NCI-H510A treated with DMSO at 0.1 percent for 48 hours (cell line): Measurements from ENCODE around the gene TSPO.
"Not testable (repeated sequence)": the region's sequence is repeated elsewhere in the genome, so short reads cannot be mapped to it uniquely, and the experiment has no call there.

ENCODE experiments used
- DNase-seq: peaks from one replicate; lab custom pipeline; 2025; lab: John Stamatoyannopoulos, UW

The TSPO gene

DNA sequence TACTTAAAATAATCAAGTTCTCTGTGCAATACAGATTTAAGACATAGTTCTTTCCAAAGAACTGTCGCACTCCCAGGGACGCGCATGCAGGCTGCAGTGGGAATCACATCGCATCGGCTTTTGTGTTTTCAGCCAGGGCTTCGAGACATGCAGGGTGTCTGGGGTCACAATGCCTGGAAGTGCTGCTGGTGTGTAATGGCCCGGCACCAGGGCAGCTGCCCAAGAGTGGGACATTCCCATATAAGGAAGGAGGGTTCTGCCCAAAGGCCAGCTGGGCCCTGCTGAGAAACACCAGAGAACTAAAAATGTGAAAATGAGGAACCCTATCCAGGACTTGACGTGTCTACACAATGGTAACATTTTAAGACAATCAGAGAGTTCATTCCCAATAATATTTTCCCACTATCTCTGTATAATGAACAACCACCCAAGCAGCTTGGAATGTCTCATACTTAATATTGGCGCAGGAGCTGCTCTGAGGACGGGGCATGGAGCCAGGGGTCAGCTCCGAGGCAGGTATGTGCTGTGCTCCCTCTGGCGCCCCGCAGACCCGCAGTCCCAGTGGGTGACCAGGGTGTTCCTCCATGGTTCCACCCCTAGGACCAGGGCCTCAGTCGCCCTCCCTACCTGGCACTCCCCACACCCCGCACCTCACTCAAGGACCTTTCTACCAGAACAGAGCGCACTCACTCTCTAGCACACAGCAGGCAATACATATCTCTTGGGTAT, 19.4 kb upstream of the TSPO start:
- no peak for DNase-seq

DNA sequence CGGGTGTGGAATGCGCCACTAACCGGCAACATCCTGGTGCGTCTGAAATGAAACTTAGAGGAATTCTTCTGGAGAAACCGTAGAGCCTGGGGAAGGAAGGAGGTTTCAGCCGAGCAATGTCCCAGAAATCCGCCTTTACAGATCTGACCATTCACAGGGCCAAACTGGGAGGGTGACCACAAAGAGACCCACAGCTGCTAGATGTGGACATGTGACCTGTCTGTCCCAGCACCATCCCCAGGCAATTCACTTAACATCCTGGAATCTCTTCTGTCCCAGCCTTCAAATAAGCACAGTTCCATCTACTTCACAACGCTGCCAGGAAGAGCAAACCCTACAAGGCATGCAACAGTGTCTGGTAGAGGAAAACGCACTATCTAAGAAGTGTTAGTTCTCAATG, 18.0 kb upstream of the TSPO start:
- DNase-seq = no peak

DNA sequence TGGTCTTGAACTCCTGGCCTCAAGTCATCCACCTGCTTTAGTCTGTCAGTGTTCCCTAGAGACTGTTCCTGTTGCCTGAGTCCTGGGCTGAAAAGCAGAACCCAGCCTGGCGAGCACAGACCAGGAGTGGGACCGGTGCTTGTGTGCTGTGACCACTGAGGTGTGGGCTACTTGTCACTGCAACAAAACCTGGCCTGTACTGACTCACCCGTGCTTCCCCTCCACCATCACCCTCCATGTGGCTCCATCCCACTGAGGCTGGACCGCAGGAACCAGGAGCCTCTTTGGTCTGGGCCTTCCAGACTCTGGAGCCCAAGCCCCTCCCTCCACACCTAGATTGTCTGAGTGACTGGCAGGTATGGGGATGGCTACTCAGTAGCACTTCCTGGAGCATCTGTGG, 16.8 kb upstream of the TSPO start:
- DNase-seq = no peak

DNA sequence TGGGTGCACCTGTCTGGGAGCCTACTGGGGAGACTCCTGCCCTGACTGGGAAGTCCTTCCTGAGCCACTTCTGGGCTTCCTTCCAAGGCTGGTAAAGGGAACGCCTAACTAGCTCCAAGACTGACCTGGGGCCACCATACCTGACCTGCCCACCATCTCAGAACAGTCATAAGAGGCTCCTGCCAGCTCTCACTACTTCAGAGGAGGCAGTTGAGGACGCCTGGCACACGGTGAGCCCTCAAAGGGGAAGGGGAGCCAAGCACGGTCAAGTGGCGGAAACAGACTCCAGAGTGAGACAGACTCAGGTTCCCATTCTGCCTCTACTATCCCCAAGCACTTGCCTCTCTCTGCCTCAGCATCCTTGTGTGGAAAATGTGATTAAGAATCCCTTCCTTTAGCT, 15.8 kb upstream of the TSPO start:
- no peak for DNase-seq

DNA sequence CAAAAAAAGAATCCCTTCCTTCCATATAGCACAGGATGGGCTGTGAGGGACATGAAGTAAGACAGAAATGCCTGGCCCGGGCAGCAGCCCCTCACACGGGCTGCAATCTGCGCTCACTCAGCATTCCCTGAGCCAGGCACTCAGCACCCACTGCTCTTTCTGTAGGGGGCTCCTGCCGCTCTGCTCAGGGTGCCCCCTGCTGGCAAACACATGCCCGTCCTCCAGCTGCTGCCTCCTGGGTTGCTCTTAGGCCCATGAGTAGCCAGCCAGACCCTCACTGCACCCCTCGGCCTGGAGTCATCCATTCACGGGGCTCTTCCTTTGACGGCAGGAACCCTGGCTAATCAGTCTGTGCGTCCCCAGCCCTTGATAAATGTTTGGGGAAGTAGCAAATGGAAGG, 15.1 kb upstream of the TSPO start:
- no peak for DNase-seq

DNA sequence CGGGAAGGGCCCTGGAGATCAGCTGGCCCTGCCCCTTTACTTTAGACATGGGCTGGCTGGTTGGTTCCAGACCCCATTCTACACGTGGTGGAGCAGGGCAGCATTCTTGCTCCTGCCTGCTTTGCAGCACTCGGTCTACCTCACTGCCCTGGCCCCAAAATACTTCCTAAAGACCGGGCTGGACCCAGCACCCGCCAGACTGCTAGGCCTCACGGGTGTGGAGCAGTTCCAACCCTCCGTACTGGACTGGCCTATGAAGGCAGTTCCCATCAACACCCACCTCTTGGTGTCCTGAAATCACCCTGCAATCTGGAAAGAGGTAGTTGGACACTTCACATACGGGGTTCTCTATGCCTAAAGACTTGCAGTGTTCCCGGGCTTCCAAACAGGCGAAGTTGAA, 14.6 kb upstream of the TSPO start:
- DNase-seq = no peak

DNA sequence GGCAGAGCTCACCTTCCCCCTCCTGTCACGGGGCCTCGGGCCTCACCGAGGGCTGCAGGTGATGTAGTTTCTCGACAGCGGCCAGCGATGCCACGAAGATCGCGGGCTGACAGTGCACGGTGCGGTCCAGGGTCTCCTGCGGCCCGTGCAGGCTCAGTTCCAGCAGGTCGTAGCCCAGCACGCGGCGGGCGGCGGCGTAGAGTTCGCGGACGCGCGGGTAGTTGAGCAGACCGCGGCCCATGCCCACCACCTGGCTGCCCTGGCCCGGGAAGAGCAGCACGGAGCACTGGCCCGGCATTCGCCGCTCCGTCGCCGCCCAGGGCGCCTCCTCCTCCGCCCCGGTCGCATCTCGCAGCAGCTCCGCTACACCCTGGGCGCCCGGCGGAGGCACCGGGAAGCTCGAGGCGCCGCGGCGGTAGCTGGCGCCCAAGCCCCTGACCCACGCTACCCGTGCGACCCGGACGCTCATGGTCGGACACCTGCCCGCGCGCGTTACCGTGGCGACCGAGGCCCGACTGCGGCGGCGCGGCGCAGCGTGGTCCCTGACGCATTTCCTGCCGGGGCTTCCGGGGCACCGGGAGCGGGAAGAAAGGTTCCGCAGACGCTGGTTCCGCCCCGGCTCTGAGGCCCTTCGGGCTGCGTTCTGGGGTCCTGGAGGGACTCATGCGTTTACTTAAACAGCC, 8.3 kb upstream of the TSPO start, which contains the start of gene MCAT:
TSS of gene MCAT (minus strand) at position 519 of the 683 bp plus-strand sequence. CDS start at position 469, 50 bp downstream.
- peak; percentile 66 for DNase-seq

DNA sequence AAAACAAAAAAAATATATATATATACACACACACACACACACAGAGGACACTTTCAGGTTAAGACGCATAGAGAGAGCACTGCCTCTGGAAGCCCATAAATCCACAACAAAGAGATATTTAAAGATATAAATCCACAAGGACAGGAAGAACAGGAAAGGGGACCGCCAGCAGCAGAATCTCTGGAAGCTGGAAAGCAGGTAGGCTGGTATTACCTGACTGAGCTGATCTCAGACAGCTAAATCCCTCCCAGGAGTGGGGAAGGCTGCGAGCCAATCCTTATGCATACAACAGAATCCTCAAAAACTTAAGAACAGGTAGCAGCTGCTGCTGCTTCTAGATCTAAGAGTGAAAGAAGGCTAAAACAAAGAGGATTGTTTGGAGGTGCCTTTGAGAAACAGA, 6.4 kb upstream of the TSPO start:
- DNase-seq = no peak

DNA sequence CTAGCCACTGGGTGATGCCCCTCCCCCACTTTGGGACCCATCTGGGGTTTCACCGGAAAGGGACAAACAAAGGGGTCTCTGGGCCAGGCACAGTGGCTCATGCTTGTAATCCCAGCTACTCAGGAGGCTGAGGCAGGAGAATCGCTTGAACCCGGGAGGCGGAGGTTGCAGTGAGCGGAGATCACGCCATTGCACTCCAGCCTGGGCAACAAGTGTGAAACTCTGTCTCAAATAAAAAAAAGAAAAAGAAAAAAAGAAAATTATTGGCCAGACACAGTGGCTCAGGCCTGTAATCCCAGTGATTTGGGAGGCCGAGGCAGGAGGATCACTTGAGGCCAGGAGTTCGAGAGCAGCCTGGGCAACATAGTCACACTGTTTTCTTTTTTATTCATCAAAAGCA, 6.0 kb upstream of the TSPO start:
- not testable (repeated sequence) for DNase-seq

DNA sequence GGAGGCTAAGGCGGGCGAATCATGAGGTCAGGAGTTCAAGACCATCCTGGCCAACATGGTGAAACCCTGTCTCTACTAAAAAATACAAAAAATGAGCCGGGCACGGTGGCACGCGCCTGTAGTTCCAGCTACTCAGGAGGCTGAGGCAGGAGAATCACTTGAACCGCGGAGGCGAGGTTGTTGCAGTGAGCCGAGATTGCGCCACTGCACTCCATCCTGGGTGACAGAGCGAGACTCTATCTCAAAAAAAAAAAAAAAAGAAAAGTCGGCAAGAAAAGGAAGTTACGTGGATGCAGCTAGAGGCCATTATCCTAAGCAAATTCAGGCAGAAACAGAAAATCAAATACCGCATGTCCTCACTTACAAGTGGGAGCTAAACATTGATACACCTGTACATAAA, 5.0 kb upstream of the TSPO start:
- DNase-seq = not testable (repeated sequence)

DNA sequence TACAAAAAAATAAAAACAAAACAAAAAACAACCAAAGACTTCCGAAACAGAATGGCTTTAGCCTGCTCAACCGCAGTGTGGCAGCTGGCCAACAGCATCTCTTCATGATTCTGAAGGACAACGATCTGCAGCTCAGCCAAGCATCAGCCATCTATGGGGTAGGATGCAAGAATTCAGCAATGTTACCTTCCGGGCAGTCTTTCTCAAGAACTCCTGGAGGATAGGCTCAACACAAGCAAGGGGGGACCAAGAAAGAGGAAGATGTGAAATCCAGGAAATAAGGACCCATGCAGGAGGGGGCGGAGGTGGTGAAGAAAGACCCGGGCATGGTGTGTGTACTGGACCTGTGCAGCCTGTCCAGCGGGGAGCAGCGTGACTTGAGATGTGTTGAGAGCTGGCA, 3.5 kb upstream of the TSPO start:
- DNase-seq = no peak

DNA sequence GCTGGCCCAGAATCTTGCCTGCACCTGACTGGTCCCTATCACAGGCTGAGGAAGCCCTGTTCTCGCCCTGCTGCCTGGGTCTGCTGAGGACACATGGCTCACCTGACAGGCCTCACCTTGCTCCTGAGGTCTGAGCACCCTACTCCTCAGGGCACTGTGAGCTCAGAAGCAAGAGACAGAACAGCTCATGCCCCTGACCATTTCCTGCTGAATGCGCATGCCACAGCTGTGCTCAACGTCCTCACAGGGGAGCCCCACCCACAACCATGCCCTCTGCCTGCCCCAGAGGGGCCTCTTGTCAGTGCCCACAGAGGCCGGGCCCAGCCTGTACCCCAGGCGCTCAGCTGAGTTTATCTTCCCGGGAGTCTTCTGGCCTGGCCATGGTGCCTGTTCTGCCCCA, 2.8 kb upstream of the TSPO start:
- no peak for DNase-seq

DNA sequence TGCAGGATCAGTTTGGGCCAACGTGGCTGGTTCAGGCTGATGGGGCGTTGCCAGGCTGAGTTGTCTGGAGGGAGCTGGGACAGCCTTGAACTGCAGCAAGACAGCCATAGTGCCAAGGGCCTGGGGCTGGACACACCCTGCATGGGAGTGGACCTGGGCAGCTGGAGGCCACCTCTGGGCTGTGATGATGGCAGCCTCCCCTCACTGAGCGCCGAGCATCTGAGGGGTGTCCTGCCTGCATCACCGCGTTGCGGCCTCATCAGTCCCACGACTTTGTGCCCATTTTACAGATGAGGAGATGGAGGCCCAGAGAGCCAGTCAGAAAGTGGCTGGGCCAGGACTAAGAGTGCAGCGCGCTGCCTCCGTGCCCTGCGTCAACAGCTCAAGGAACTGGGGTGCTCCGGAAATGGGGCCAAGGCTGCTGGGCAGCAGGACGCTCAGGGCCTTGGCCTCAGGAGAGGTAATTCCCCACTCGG, 590 bp upstream of the TSPO start:
- no peak for DNase-seq

DNA sequence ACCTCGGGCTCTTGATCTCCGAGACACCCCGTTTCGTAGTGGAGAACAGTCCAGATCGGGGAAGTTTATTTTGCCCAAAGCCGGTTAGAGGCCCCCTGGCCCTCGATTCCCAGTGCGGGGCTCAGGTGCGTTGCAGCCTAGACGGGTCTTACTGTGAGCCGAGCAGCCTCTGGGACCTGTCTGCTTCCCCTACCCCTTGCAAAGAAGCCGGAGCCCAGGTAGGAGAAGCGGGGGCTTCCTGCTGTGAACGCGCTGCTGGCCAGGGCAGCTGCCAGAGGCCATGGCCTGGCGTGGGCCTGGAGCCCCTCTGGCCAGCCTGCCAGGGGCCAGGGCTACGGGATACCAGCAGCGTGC, 621 bp downstream of the TSPO start:
- DNase-seq = no peak

DNA sequence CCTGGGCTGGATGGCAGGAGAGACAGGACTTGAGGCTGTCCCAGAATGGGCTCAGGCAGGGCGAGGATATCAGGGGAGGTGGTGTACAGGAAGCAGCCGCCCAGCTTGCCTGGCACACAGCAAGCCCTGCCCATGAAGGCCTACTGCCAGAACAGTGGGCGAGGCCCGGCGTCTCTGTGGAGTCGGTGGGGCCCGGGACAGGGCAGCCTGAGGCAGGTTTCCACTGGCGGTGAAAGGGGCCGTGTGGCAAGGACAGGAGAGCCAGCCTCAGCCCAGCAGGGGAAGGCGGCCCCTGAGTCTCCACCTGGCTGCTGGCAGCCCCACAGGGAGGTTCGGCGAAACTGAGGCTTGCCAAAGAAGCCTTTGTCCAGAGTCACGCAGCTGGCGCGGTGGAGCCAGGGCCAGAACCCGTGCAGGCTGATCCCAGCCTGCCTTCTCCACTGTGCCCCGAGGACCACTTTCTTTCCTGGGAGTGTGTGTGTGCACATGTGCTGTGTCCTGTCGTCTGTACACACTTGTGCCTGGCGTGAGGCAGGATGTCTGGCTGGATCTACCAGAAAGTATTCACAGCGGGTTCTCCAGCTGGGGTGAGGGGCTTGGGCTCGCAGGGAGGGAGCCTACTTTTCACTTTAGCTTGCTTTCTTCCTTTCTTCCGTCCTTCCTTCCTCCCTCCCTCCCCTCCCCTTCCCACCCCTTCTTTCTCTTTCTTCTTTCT, 1.2 kb downstream of the TSPO start:
- peak; percentile 25 for DNase-seq

DNA sequence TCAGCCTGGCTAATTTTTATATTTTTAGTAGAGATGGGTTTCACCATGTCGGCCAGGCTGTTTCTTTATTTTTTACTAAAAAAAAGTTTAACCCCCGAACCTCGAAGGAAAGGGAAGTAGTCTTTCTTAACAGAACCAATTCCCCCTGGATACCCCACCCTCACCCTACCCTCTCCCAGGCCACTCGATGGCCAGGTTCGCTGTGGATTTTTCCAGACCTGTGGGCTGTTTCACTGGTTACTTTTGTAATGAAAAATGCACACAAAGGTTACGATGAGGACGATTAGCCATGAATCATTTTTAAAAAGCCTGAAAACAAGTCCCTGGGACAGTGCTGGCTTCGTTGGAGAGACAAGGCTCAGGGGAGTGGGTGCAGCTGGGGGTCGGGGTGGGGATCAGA, 2.5 kb downstream of the TSPO start:
- DNase-seq = no peak

DNA sequence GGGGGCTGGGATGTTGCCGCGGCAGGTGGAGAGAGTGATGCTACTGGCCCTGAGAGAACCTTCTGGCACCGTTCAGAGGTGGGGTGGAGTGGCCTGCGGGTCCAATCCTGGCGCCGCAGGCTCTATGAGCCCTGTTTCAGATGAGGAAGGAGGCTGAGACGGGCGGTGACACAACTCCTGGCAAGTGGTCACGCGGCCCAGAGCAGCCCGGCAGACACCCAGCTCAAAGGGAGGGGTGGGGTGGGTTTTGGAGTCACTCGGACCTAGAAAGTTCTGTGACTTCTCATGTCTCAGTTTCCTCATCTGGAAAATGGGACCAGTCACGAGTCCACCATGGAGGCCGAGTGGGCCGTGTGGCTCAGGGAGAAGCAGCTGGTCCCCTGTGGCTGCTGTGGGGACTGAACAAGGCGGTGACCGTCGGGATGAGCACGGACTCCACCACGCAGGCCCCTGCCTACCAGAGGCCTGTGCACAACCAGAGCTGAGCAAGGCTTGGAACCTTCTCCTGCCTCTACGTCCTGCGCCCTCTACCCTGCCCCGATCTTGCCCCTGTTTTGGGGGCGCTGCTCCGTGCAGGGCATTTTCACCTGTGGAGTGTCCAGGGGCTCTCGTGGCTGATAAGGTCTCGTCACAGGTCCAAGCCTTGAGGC, 3.7 kb downstream of the TSPO start:
- no peak for DNase-seq

DNA sequence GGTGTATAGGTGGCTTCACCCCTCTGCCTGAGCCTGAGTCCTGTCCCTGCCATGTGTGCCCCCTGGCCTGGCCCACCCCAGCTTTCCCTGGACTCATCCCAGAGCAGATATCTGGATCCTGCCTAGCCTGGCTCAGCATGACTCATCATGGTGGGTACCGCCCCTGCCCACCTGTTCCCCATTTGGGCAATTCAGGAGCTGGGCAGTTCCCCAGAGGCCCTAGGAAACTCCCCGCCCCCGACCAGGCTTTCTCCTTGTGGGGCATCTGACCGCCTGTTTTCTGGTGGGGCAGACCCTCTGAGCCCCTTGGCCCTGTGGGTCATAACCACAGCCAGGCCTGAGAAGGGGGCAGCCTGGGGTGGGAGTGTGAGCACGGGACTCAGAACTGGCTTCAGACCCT, 4.4 kb downstream of the TSPO start:
- DNase-seq = no peak

DNA sequence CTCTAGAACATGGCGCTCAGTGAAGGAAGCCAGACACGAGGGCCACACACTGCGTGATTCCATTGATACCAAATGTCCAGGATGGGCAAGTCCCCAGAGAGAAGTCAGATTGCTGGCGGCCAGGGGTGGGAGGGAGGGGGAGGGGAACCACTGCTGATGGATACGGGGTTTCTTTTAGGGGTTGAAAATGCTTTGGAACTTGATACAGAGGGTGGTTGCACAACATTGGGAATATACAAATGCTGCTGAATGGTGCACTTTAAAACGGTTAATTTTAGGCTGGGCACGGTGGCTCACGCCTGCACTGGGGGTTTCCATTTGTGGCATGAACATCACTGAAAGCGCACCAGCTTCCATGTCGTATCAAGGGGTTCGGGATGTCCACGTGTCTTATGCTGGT, 5.1 kb downstream of the TSPO start:
- no peak for DNase-seq

DNA sequence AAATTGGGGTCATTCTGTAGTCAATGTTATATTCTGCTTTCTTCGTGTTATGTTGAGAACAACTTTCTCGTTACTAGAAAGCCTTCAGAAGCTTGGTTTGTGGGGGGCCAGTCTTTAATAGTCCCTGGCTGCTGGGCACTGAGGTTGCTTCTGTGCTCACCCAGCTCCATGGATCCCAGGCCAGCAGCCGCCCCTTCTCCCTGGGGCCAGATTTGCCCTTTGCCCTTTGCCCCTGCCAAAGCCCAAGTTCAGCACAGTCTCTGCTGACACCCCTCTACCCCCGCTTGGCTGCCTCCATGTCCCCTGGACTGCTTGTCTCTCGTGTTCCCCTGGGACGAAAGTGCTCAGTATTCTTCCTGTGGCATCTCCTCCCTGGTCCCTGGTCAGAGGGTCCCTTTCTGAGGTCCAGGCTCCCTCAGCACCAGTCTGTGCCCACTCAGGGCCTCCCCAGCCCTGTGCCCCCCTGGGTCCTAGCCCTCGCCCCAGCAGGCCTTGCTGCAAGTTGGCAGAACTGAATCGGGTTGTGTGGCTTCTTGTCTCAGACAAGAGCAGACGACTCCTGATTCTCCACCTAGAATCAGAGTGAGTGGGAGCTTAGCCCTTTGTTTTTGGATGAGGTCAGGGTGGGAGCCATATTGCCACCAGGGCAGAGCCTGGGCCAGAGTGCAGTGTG, 6.7 kb downstream of the TSPO start:
- DNase-seq = no peak

DNA sequence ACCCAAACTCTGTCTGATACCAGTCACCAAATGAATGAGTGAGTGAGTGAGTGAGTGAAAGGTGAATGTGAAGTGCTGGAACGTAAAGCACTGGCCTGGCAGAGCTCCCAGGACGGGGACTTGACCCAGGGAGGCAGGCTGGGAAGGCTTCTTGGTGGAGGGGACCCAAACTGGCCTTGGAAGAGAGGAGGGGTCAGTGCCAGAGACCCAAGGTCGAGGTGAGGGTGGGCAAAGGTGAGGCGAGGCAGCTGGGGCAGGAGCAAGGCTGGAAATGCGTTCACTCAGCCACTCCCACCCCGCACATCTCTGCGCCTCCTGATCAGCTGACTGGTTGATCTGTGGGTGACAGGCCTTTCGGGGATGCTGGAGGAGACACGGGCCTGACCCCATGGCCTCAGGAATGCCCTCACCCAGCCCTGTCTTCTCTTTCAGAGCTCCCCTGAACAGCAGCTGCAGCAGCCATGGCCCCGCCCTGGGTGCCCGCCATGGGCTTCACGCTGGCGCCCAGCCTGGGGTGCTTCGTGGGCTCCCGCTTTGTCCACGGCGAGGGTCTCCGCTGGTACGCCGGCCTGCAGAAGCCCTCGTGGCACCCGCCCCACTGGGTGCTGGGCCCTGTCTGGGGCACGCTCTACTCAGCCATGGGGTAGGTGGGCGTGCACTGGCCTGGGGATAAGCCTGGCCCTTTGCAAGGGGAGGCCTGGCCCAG, 7.6 kb downstream of the TSPO start:
- no peak for DNase-seq
